HepG2 (cell line): ENCODE results near the gene POLRMT.

Experiments used
- ATF1 ChIP-seq: IDR thresholded peaks from 2 replicates; pipeline ENCODE4 v1.6.1; 2016; ENCODE audit warnings: mild to moderate bottlenecking, control low read depth
- CBX2 ChIP-seq, 2 experiments: fragments of 200-600 bp in 1 of 2; sonication (generic); formaldehyde crosslinking in 1 of 2; IDR thresholded peaks; 2 replicates each; pipeline versions ENCODE4 v1.7.0 to v1.8.1; 2018 to 2022; ENCODE audit warnings: low read depth in 2 of 2, low read length in 1 of 2, mild to moderate bottlenecking in 1 of 2, missing genetic modification reagents in 1 of 2
- FOSL1 ChIP-seq: sonication (generic); formaldehyde crosslinking; IDR thresholded peaks from 2 replicates; pipeline ENCODE4 v1.9.0; 2021; ENCODE audit warnings: missing genetic modification reagents, borderline replicate concordance
- MAZ ChIP-seq, 2 experiments: sonication (generic) in 1 of 2; formaldehyde crosslinking in 1 of 2; IDR thresholded peaks; 2 replicates each; pipeline versions ENCODE4 v1.5.0 to v1.6.1; 2012 to 2020; ENCODE audit warnings: low read depth in 2 of 2, mild to moderate bottlenecking in 2 of 2, borderline replicate concordance in 1 of 2, improper control_type of control experiment in 1 of 2, low read length in 1 of 2, missing genetic modification reagents in 1 of 2, moderate library complexity in 1 of 2
- MXI1 ChIP-seq: IDR thresholded peaks from 3 replicates; pipeline ENCODE4 v1.6.1; 2012; ENCODE audit warnings: low read depth, low read length, inconsistent platforms, borderline replicate concordance
- SMARCC2 ChIP-seq: fragments of 450-650 bp; IDR thresholded peaks from 2 replicates; pipeline ENCODE4 v1.6.1; 2017; ENCODE audit warnings: antibody characterized with exemption, mild to moderate bottlenecking
- SNRNP70 ChIP-seq: fragments of 200-400 bp; formaldehyde crosslinking; IDR thresholded peaks from 2 replicates; pipeline ENCODE4 v1.6.1; 2017; ENCODE audit warnings: mild to moderate bottlenecking, low read depth, low read length, moderate library complexity
- ZNF251 ChIP-seq: sonication (generic); formaldehyde crosslinking; IDR thresholded peaks from 2 replicates; pipeline ENCODE4 v1.9.0; 2021; ENCODE audit warnings: mild to moderate bottlenecking, missing genetic modification reagents
- ZNF296 ChIP-seq: sonication (generic); formaldehyde crosslinking; conservative IDR thresholded peaks from 2 replicates; pipeline ENCODE4 v1.5.0; 2020; ENCODE audit warnings: mild to moderate bottlenecking, missing genetic modification reagents
- ZNF337 ChIP-seq: sonication (generic); formaldehyde crosslinking; IDR thresholded peaks from 2 replicates; pipeline ENCODE4 v1.5.1; 2020; ENCODE audit warnings: missing genetic modification reagents, low read depth, mild to moderate bottlenecking, borderline replicate concordance
- ZNF577 ChIP-seq: sonication (generic); formaldehyde crosslinking; IDR thresholded peaks from 2 replicates; pipeline ENCODE4 v1.4.0; 2020; ENCODE audit warnings: mild to moderate bottlenecking, low read depth, missing genetic modification reagents, borderline replicate concordance
- ZNF792 ChIP-seq: IDR thresholded peaks from 2 replicates; pipeline ENCODE4 v1.6.1; 2016
- TF ChIP-seq, protein P1 (sequence below): sonication (generic); formaldehyde crosslinking; IDR thresholded peaks from 2 replicates; pipeline ENCODE4 v1.5.1; 2020; ENCODE audit warnings: missing genetic modification reagents, mild to moderate bottlenecking, borderline replicate concordance
- TF ChIP-seq, protein P2 (sequence below): sonication (generic); formaldehyde crosslinking; IDR thresholded peaks from 2 replicates; pipeline ENCODE4 v1.5.0; 2020; ENCODE audit warnings: mild to moderate bottlenecking, missing genetic modification reagents, moderate library complexity

- TF ChIP-seq ATF1 (CRISPR knock-in tag) (no peak), MXI1 (no peak), FOSL1 (CRISPR knock-in tag) (peak; percentile 7; the same call in 1 of the 2 replicates), CBX2 (IDR thresholded peaks at IDR 0.05; ENCODE audit: low read depth, low read length) (no peak), CBX2 (CRISPR knock-in tag; IDR thresholded peaks at IDR 0.05; ENCODE audit: low read depth) (no peak), ZNF792 (no peak), ZNF337 (no peak), ZNF577 (CRISPR knock-in tag) (no peak), MAZ (IDR thresholded peaks at IDR 0.05; ENCODE audit: borderline replicate concordance, low read depth, low read length) (no peak), MAZ (CRISPR knock-in tag; IDR thresholded peaks at IDR 0.05; ENCODE audit: low read depth) (no peak), SMARCC2 (no peak), ZNF296 (CRISPR knock-in tag) (no peak), ZNF251 (CRISPR knock-in tag) (no peak), SNRNP70 (no peak)
- TF ChIP-seq, protein P1, sequence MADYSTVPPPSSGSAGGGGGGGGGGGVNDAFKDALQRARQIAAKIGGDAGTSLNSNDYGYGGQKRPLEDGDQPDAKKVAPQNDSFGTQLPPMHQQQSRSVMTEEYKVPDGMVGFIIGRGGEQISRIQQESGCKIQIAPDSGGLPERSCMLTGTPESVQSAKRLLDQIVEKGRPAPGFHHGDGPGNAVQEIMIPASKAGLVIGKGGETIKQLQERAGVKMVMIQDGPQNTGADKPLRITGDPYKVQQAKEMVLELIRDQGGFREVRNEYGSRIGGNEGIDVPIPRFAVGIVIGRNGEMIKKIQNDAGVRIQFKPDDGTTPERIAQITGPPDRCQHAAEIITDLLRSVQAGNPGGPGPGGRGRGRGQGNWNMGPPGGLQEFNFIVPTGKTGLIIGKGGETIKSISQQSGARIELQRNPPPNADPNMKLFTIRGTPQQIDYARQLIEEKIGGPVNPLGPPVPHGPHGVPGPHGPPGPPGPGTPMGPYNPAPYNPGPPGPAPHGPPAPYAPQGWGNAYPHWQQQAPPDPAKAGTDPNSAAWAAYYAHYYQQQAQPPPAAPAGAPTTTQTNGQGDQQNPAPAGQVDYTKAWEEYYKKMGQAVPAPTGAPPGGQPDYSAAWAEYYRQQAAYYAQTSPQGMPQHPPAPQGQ = no peak
- TF ChIP-seq, protein P2, sequence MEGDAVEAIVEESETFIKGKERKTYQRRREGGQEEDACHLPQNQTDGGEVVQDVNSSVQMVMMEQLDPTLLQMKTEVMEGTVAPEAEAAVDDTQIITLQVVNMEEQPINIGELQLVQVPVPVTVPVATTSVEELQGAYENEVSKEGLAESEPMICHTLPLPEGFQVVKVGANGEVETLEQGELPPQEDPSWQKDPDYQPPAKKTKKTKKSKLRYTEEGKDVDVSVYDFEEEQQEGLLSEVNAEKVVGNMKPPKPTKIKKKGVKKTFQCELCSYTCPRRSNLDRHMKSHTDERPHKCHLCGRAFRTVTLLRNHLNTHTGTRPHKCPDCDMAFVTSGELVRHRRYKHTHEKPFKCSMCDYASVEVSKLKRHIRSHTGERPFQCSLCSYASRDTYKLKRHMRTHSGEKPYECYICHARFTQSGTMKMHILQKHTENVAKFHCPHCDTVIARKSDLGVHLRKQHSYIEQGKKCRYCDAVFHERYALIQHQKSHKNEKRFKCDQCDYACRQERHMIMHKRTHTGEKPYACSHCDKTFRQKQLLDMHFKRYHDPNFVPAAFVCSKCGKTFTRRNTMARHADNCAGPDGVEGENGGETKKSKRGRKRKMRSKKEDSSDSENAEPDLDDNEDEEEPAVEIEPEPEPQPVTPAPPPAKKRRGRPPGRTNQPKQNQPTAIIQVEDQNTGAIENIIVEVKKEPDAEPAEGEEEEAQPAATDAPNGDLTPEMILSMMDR (CRISPR knock-in tag) = no peak
Observed at GRCh38 chr19:661427-662196, 28.3 kb upstream of the POLRMT start.
